CD14-positive monocyte (primary cell): Measurements from ENCODE around the gene OR1J1. TPM values are rescaled to one million over a fixed set of nuclear protein-coding genes. Genes with fewer than 3 reads are reported as not detected.

Source experiments
- DNase-seq, 3 donors: peaks; one replicate each; pipeline ENCODE4 v3.0.0-alpha.2; 2011 to 2022
- H2AFZ ChIP-seq: 2 replicates; pipeline ENCODE4 v1.6.0; 2012; ENCODE audit warnings: mild to moderate bottlenecking, low read depth, low read length, inconsistent platforms; ENCODE audit not compliant: insufficient read depth, poor library complexity, severe bottlenecking
- H3K27ac ChIP-seq, 2 donors: 1 replicate in 1 of 2; 2 replicates in 1 of 2; pipeline ENCODE4 v1.5.1; 2012 to 2013; ENCODE audit warnings: low read length in 2 of 2, control low read depth in 1 of 2, inconsistent platforms in 1 of 2, low read depth in 1 of 2, mild to moderate bottlenecking in 1 of 2
- H3K27me3 ChIP-seq, 2 donors: one replicate each; pipeline versions ENCODE4 v1.6.0 to v1.6.1; 2011 to 2013; ENCODE audit warnings: low read length in 2 of 2; ENCODE audit not compliant: control insufficient read depth in 2 of 2, insufficient read depth in 2 of 2
- H3K36me3 ChIP-seq, 2 donors: replicated peaks in 1 of 2; 1 replicate in 1 of 2; 2 replicates in 1 of 2; pipeline versions ENCODE4 v1.5.1 to v1.6.1; 2012 to 2013; ENCODE audit warnings: low read length in 2 of 2, control low read depth in 1 of 2, inconsistent platforms in 1 of 2, mild to moderate bottlenecking in 1 of 2; ENCODE audit not compliant: insufficient read depth in 2 of 2, control insufficient read depth in 1 of 2
- H3K4me1 ChIP-seq, 2 donors: 1 replicate in 1 of 2; 2 replicates in 1 of 2; pipeline versions ENCODE4 v1.5.1 to v1.6.1; 2012 to 2013; ENCODE audit warnings: low read length in 2 of 2, control low read depth in 1 of 2, inconsistent platforms in 1 of 2, mild to moderate bottlenecking in 1 of 2, moderate library complexity in 1 of 2; ENCODE audit not compliant: insufficient read depth in 2 of 2, control insufficient read depth in 1 of 2
- H3K4me2 ChIP-seq: replicated peaks from 2 replicates; pipeline ENCODE3; 2012; ENCODE audit warnings: low read length, moderate library complexity, mild to moderate bottlenecking; ENCODE audit not compliant: poor library complexity, severe bottlenecking; ENCODE audit errors: extremely low read depth
- H3K4me3 ChIP-seq, 3 experiments: fragments of 200-600 bp in 1 of 3; sonication (generic) in 1 of 3; replicated peaks in 1 of 3; 1 replicate in 2 of 3; 2 replicates in 1 of 3; pipeline ENCODE4 v1.5.1; 2011 to 2013; ENCODE audit warnings: low read length in 3 of 3, mild to moderate bottlenecking in 3 of 3, control low read depth in 2 of 3, low read depth in 2 of 3, inconsistent platforms in 1 of 3, moderate library complexity in 1 of 3
- H3K79me2 ChIP-seq: 2 replicates; pipeline ENCODE4 v1.6.0; 2012; ENCODE audit warnings: mild to moderate bottlenecking, control low read depth, inconsistent platforms, low read length, moderate library complexity; ENCODE audit not compliant: insufficient read depth
- H3K9ac ChIP-seq: 2 replicates; pipeline ENCODE4 v1.6.0; 2017; ENCODE audit warnings: low read length, mild to moderate bottlenecking; ENCODE audit not compliant: insufficient read depth, poor library complexity, severe bottlenecking
- H3K9me3 ChIP-seq, 2 donors: replicated peaks in 1 of 2; 1 replicate in 1 of 2; 2 replicates in 1 of 2; pipeline versions ENCODE4 v1.5.1 to v1.6.1; 2012 to 2013; ENCODE audit warnings: low read length in 2 of 2, control low read depth in 1 of 2; ENCODE audit not compliant: control insufficient read depth in 1 of 2, insufficient read depth in 1 of 2
- H4K20me1 ChIP-seq: 2 replicates; pipeline ENCODE4 v1.6.0; 2012; ENCODE audit warnings: mild to moderate bottlenecking, low read length, control low read depth, moderate library complexity; ENCODE audit not compliant: insufficient read depth
- H3K27ac Mint-ChIP-seq, 7 donors: one replicate each; pipeline ENCODE4 v1.8.0; 2020; ENCODE audit warnings: mild to moderate bottlenecking in 7 of 7, mixed read lengths in 7 of 7, moderate library complexity in 6 of 7, inconsistent platforms in 2 of 7
- H3K27me3 Mint-ChIP-seq, 3 donors: one replicate each; pipeline ENCODE4 v1.8.0; 2021 to 2022; ENCODE audit warnings: low read depth in 3 of 3, mild to moderate bottlenecking in 3 of 3, mixed read lengths in 3 of 3, moderate library complexity in 3 of 3, inconsistent platforms in 1 of 3
- H3K36me3 Mint-ChIP-seq, 2 donors: one replicate each; pipeline ENCODE4 v1.8.0; 2020; ENCODE audit warnings: mixed read lengths in 2 of 2, inconsistent platforms in 1 of 2, mild to moderate bottlenecking in 1 of 2
- H3K4me1 Mint-ChIP-seq: one replicate; pipeline ENCODE4 v1.8.0; 2020; ENCODE audit warnings: mild to moderate bottlenecking, mixed read lengths
- H3K4me3 Mint-ChIP-seq, 2 donors: one replicate each; pipeline ENCODE4 v1.8.0; 2020; ENCODE audit warnings: mild to moderate bottlenecking in 2 of 2, mixed read lengths in 2 of 2, moderate library complexity in 1 of 2
- H3K9me3 Mint-ChIP-seq, 7 donors: one replicate each; pipeline ENCODE4 v1.8.0; 2020 to 2022; ENCODE audit warnings: mixed read lengths in 7 of 7, mild to moderate bottlenecking in 6 of 7, moderate library complexity in 6 of 7, inconsistent platforms in 2 of 7
- WGBS: methylation state at CpG from one replicate; pipeline ENCODE4 v1.1.5; 2013; ENCODE audit warnings: missing lambda C conversion rate; ENCODE audit not compliant: insufficient coverage; 5-methylcytosine and 5-hydroxymethylcytosine counted together
- intact Hi-C, 2 donors: fragments of 100-400 bp; cut with micrococcal nuclease; formaldehyde crosslinking; loops; one replicate each; pipeline versions ENCODE4 v1.15.0 to v1.15.1; 2023
- polyA plus RNA-seq, 3 donors: library from polyadenylated mRNA; depleted of rRNA in 1 of 3; unstranded in 2 of 3; stranded (reverse) in 1 of 3; fragments of 300-500 nt in 2 of 3; fragments of >200 nt in 1 of 3; fragmentation: Illumina TruSeq in 2 of 3; gene quantifications; 1 replicate in 2 of 3; 2 replicates in 1 of 3; pipeline ENCODE4 v1.2.3, GENCODE V29; 2012 to 2021
- TF ChIP-seq, protein P1 (sequence below): fragments of 200-600 bp; IDR thresholded peaks from one replicate; pipeline ENCODE4 v1.8.0; 2022; ENCODE audit warnings: antibody characterized with exemption, mild to moderate bottlenecking

The OR1J1 gene
- polyA plus RNA-seq, 3 donors, result not detected

DNA sequence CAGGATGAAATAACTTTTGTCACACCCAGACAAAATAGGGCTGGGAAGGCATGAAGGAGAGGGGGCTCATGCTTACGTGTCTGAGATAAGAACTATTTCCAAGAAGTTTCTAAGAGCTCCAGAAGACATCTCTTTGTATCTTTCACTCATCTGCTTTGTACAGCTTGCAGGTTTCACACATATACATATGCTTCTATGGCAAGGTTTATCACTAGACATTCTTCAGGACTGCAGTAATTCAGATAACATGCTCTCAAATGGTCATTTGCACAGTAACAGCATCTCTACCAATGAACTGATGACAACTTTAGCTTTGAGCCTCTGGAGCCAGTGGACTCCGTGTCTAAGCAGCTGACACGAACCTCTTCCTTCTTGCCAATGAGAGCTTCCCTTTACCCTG is 3.2 kb downstream of the OR1J1 start:
- H3K9me3 ChIP-seq, result no peaks in the 10 kb centered on the region
- H3K79me2 ChIP-seq, result no peaks in the 10 kb centered on the region
- no peaks in the 10 kb centered on the region for H3K36me3 ChIP-seq
- no peaks in the 10 kb centered on the region for H3K4me1 Mint-ChIP-seq
- peaks cover 0 to 6% (median 1%) of the 10 kb centered on the region in 7 donors for H3K9me3 Mint-ChIP-seq
- no peak overlapping the region for H3K4me2 ChIP-seq
- H3K4me1 ChIP-seq, result no peaks in the 10 kb centered on the region
- 72% methylated on average over 2 of the region's 3 CpGs for WGBS
- no peak overlapping the region for H3K4me3 Mint-ChIP-seq
- peaks cover 3 to 8% (median 5%) of the 10 kb centered on the region in 3 donors for H3K27me3 Mint-ChIP-seq
- H3K27me3 ChIP-seq, result no peaks in the 10 kb centered on the region
- no peaks in the 10 kb centered on the region for H4K20me1 ChIP-seq
- TF ChIP-seq, protein P1, sequence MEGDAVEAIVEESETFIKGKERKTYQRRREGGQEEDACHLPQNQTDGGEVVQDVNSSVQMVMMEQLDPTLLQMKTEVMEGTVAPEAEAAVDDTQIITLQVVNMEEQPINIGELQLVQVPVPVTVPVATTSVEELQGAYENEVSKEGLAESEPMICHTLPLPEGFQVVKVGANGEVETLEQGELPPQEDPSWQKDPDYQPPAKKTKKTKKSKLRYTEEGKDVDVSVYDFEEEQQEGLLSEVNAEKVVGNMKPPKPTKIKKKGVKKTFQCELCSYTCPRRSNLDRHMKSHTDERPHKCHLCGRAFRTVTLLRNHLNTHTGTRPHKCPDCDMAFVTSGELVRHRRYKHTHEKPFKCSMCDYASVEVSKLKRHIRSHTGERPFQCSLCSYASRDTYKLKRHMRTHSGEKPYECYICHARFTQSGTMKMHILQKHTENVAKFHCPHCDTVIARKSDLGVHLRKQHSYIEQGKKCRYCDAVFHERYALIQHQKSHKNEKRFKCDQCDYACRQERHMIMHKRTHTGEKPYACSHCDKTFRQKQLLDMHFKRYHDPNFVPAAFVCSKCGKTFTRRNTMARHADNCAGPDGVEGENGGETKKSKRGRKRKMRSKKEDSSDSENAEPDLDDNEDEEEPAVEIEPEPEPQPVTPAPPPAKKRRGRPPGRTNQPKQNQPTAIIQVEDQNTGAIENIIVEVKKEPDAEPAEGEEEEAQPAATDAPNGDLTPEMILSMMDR, result no peak
- intact Hi-C loops, result no loop called here
- H3K4me3 ChIP-seq, result no peak overlapping the region
- H3K9ac ChIP-seq, result no peak overlapping the region
- DNase-seq, result no peak
- no peak overlapping the region for H2AFZ ChIP-seq
- H3K27ac ChIP-seq, result no peak overlapping the region
- no peaks in the 10 kb centered on the region for H3K36me3 Mint-ChIP-seq
- no peak overlapping the region for H3K27ac Mint-ChIP-seq

DNA sequence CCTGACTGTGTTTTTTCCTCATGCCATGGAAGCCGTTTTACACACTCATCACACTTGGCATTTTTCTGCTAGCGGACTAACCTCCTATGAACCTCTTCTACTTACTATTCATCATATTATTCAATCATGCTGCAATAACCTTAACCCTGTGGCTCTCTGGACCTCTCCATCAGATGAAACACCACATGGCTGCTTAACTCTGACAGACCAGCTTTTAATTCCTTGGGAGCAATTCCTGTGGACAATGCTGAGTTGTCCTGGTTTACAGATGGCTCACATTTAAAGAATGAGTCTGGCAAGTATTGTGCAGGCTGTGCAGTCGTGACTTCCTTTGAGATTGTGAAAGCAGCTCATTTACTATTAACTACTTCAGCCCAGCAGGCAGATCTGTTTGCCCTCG is 9.0 kb downstream of the OR1J1 start:
- no peak overlapping the region for H3K9ac ChIP-seq
- H3K4me1 ChIP-seq, result peaks cover 5 to 13% of the 10 kb centered on the region in 2 donors
- Mint-ChIP-seq H3K36me3 (no peaks in the 10 kb centered on the region), H3K27ac (no peak overlapping the region), H3K4me1 (peaks cover 10% of the 10 kb centered on the region), H3K9me3 (peaks cover 0 to 9% (median 1%) of the 10 kb centered on the region in 7 donors), H3K27me3 (peaks cover 3 to 8% (median 7%) of the 10 kb centered on the region in 3 donors), H3K4me3 (no peak overlapping the region)
- DNase-seq, result no peak
- no peaks in the 10 kb centered on the region for H3K79me2 ChIP-seq
- H3K4me3 ChIP-seq, result no peak overlapping the region
- intact Hi-C loops, result loop anchor here (5.0 to 10.0 kb wide), 2 partner anchors 336 to 344 kb away; partner anchors contain the start of gene OR1K1 (in 1 of the 2)
- H3K27me3 ChIP-seq, result no peaks in the 10 kb centered on the region
- TF ChIP-seq, protein P1, result no peak
- H3K9me3 ChIP-seq, result no peaks in the 10 kb centered on the region
- H3K4me2 ChIP-seq, result no peak overlapping the region
- H4K20me1 ChIP-seq, result no peaks in the 10 kb centered on the region
- no peak overlapping the region for H3K27ac ChIP-seq
- WGBS, result 93% methylated on average over 2 of the region's 4 CpGs
- no peaks in the 10 kb centered on the region for H3K36me3 ChIP-seq
- no peak overlapping the region for H2AFZ ChIP-seq
